HG03571 (cell line): ENCODE measurements around the gene HAPSTR1.
A peak's percentile ranks its signal among the peaks of the same experiment; 100 is the strongest.

Source experiments
- ATAC-seq: cut with Tn5 transposase; IDR thresholded peaks from one replicate; pipeline ENCODE4 v1.9.1; 2021; ENCODE audit not compliant: unreplicated experiment

HAPSTR1 gene

DNA sequence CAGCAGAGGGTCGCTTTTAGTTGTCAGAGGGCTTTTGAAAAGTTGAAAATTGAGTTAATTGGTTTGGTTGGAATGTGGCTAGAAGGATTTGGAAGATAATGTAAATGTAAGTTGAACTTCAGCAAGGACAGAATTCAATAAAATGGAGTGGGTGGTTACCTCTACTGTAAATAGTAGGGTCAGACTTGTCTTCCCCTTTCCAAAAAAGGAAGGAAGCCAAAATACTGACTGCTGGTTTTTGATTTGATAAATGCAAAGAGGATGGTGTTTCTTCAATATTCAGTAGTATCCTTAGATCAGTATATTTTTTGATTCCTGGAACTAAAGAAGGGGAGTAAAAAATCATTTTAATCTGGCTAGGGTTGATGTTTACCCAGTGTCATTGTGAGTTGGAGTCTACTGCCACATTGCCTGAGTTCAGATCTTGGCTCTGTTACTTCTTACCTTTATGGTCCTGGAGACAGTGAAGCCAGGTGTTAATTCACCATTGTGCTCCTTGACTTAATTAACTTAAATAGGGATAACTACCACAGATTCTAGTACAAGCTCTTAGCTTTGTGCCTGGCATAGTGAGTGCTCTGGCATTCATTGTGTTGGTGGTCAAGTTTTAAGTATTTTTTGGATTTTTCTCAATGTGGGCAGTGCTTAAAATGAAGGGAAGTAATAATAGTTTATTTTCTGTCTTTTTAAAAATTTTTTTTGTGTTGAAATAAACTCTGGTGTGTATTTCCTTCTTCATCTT lies 4.4 kb downstream of the HAPSTR1 start:
- ATAC-seq = no peak

DNA sequence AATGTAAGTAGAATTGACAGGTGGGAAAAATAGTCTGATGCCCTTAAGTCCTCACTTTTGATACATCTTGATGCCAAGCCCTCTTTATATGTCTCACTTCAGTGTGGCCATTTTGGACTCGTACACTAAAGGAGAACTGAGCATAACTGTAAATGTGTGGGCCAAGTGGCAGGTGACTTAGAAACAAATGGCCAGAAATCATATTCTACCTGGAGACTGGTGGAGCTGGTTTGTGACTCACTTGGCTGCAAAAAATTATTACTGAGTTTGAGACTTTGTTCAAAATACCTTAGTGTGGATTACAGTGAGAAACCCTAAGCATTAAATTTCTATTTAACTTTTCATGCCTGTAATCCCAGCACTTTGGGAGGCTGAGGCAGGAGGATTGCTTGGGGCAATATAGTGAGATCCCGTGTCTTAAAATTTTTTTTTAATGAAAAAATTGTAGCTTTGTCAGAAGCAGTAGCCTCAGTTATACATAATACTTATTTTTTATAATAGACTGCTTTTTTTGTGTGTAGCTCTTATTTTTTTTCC lies 5.0 kb downstream of the HAPSTR1 start:
- no peak for ATAC-seq

DNA sequence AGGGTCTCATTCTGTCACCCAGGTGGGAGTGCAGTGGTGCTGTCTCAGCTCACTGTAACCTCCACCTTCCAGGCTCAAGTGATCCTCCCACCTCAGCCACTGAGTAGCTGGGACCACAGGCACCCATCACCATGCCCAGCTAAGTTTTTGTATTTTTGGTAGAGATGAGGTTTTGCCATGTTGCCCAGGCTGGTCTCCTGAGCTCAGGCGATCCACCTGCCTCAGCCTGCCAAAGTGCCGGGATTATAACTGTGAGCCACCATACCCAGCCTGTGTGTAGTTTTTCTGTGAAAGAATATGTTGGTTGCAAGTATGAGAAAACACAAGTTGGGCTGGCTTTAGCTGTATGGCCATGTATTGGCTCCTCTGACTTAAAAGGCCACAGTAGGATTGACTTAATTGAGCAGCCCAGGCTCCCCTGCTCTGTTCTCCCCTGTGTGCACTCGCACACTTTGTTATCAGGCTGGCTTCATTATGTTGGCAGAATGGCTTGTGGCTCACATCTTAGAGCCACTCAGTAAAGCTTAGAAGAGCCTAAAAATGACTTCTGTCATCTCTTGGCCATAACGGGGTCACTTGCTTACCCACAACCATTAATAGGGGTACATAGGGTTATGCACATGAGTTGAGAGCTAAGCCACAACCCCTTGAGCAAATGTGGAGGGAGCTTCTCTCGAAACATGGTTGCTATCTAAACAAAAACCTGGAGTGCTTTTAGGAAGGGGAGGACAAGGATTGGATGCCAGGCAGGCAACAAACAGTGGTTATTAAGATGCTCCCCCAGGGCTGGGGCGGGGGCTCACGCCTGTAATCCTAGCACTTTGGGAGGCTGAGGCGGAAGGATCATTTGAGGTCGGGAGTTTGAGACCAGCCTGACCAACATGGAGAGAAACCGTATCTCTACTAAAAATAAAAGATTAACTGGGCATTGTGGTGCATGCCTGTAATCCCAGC lies 6.1 kb downstream of the HAPSTR1 start:
- no peak for ATAC-seq

DNA sequence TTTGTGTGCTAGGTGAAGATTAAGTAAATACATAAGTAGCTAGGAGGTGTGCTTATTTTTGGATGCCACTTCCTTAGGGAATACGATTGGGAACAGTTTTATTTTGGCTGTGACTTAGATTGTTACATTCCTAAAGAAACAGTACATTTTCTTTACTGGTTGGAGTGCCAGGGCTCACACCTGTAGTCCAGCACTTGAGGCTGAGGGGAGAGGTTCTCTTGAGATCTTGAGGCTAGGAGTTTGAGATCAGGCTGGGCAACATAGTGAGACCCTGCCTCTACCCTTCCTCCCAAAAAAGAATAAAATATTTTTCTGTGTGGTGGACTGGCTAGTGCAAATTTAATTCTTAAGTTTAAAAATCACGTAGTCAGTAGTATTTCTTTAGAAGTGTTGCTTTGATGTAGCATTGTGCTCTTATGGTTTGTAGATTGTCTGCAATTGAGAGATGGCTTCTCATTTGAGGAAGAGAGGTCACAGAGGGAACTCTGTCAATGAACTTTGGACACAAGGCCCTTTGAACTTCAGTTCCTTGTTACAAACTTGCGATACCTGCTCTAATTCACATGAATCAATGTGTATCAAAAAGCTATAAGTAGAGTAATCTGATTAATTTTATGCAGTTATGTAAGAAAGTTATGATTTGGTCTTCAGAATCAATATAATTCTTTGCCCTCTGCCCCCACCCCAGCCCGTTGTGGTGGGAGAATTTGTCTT lies 7.1 kb downstream of the HAPSTR1 start:
- ATAC-seq = no peak

DNA sequence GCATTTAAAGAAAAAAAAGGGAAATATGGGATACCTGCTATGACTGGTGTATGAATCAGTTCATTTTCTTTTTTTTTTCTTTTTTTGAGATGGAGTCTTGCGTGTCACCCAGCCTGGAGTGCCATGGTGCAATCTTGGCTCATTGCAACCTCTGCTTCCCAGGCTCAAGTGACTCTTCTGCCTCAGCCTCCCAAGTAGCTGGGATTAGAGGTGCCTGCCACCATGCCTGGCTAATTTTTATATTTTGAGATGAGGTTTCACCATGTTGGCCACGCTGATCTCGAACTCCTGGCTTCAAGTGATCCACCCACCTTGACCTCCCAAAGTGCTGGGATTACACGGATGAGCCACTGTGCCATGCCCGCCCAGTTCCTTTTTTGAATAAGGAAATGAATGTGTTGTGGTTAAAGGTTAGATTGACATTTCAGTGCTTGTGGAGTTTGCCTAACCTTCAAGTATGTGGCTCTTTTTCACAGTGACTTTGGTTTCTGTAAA lies 7.7 kb downstream of the HAPSTR1 start:
- ATAC-seq = peak; percentile 41

DNA sequence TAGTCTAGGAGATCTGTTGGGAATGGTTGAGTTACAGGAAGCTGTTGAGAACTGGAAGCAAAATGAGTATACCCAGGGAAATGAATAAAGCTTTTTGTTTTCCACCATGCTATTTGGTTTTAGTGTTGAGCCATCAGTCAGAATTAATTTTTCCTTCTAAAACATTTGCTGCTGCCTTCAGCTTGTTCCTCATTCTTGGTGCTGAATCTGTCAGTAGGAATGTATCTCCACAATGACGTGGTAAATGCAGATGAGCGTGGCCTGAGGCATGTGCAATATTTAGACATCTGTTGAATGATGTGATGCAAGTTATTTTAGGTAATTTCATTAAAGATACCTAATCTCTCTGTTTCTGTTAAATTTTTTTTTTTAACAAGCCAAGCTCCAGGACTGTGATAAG lies 10.9 kb downstream of the HAPSTR1 start:
- ATAC-seq = no peak

DNA sequence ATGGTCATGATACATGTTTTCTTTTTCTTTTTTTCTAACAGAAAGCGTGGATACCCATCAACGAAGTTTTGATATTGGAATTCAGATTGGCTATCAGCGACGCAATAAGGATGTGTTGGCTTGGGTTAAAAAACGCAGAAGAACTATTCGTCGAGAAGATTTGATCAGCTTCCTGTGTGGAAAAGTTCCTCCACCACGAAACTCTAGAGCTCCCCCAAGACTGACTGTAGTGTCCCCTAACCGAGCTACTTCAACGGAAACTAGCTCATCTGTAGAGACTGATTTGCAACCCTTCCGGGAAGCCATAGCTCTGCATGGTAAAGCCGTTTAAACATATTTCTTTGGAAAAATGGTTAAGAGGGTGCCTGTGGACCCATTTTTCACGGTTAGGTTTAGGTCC lies 11.5 kb downstream of the HAPSTR1 start:
- ATAC-seq = no peak

DNA sequence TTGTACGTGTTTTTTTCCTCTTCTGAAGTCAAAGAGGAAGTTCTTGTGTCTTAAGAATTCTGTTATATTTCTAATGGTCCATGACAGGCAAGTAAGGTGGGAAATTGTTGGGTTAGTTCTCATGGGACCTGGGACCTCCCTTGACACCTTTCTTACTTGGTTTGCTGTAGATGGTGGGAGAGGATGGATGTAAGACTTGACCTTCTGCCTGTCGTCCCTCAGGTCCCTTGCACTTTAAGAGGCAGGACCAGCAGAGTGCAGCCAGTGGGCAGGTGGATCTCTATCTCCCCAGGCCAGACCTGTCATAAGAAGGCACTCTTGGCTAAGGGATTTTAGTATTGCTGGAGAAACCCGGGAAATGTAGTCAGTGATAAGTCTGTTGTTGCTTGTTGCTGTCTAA lies 12.1 kb downstream of the HAPSTR1 start:
- no peak for ATAC-seq

DNA sequence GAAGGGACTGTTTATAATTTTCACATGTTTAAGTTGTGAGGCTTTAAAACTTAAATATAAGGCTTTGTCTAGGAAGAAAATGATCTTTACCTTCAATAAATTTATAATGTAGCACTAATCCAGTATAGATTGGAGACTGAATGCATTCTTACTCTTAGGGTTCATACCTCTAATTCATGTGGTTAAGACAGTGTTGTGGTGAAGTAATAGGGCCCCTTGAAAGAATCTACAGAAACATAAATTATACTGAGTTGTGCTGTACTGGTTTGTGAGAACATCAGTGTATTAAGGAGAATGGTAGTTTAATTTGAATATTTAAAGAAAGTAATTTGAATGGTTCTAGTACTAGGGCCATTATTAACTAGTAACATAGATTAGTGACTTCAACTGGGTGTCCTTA lies 13.7 kb downstream of the HAPSTR1 start:
- ATAC-seq = no peak

DNA sequence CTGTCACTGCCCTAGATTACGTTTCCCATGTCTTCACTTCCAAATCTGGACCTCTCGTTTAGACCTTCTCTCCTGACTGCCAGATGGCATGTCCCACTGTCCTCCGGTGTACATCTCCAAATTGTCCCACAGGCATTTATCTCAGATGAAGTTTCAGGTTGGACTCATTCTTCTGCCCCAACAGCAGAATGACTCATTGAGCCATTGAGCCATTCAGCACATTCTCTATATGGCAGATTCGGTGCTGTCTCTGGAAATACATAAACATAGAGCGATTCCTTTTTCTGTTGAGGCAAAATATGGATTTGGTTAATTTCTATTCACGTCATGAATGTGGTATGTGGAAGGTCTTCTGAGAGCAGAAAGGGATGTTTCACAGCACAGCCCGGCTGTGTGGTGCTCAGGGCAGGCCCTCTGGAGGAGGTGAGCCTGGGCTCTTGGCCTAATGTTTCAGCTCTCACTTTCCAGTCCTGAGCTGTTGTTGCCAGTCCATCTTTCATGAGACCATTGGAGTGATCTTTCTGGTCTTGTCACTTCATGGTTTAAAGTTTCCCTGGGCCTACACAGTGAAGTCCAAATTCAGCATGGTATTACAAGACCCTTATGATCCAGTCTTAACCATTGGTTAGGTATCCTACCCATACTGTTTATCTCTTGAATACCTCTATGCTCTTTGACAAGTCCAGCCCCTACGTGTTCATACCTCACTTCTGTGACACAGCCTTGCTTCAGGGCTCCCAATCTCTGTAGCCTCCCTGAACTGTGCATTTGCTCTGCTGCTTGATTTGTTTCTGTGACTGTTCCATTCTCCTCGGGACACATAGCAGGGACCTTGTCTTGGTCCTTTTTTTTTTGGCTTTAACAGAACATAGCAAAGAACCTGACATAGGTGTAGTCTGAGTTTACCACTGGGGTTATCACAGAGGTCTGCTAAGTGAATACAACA lies 15.9 kb downstream of the HAPSTR1 start:
- no peak for ATAC-seq

DNA sequence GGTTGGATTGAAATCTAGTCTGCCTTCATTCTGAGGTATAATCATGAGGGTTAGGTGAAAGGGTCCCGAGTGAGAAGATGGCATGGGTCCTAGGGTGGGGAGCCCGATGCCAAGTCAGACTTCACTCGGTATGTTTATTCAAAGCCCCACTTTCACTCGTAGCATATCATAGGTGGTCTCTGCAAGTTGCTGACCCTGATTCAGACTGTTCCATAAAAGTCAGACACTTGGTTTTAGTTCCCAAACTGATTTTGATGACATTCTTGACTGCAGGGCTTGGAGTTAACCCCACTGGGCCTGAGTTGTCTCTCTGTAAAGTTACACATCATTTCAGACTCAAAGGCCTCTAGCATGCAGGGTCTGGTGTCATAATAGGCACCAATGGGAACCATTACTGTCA lies 17.8 kb downstream of the HAPSTR1 start:
- ATAC-seq = no peak

DNA sequence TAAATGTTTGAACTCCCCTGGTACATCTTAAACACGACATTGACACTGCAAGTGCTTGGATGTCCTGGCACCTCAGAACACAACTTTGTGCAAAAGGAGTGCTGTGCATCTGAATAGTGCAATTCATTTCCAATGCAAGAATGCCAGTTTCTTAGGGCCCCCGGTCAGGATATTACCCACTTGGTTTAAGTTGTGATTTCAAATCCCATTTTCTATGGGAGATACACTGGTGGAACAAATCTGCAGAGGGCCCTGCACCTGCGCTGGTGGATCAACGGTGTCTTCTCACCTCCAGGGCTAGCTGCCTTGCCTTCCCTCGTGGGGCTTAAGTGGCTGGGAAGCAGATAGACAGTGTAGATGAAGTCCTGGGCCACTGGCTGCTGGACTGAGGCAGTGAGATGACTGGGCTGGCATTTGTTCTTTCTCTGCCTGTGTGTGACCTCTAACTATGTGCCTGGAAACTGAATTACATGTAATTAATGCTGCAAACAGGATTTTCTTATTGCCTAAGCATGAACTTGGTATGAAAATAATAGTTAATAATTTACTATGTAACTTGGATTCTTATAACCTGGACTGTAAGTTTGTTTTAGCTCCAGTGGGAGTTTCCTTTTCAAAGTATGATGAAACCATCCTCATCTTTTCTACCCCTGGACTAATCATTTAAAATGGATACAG lies 20.9 kb downstream of the HAPSTR1 start:
- no peak for ATAC-seq

DNA sequence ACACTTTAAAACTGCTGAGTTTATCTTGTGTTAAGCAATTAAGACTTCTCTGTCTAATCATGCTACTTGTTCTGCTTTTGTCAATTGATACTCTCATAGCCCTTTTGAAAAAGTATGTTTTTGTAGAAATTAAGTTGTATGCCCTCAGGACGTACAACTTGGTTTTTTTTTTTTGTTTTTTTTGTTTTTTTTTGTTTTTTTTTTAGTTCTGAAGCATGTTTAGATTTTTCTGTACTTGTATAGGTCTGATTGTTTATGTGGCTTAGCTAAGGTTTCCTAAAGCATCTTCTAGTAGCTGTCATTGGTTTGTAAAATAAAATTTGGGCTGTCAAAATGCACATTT lies 21.4 kb downstream of the HAPSTR1 start:
- ATAC-seq = no peak

DNA sequence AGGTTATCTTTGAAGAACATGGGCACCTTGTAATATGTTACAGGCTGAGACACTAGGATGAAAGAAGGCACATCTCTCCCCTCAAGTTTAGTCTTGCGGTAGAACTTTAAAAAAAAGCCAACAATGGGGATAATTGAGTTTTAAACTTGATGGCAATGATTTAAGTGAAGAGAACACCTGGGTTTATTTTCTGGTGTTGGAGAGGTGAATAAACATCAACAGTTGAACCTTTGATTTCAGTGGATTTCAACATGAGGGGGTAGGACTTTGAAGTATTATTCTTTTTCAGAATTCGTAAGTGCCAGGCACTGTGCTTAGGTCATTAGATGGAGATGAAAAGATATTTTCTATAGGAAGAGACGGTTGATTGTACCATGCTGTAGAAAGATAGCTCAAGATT lies 22.3 kb downstream of the HAPSTR1 start:
- ATAC-seq = no peak

DNA sequence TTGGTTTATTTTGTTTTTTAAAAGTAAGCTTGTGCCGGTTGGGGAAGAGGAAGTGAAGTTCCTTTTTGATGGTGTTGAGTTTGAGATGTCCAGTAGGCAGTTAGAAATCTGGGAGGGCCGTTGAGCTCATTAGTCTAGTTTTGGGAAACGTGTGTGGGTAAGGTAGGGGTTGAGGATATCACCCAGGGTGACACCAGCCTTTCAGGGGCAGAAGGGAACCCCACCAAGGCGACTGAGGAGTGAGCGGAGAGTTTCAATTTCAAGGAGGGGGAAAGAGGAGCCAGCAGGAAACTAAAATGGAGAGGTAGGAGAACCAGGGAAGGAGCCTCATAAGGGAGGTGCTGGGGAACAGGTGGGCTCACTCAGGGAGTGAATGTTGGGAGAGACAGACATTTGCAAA lies 22.7 kb downstream of the HAPSTR1 start:
- no peak for ATAC-seq

DNA sequence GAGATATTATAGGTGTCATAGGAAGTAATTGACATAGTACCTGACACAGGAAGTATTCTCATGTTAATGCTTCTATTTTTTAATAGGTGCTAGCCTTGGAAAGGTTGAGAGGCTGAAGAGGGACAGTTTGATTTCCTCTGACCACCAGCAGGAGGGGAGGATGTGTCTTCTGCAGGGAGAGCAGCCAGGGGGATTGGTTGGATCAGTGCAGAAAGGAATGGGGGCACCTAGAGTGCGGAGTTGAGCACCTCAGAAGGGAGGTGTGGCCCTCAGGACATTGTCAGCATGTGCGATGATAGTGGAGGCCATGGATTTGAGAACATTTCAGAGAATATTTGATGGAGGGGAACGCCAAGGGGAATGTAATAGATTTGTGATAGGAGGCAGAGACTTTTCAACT lies 23.4 kb downstream of the HAPSTR1 start:
- no peak for ATAC-seq

DNA sequence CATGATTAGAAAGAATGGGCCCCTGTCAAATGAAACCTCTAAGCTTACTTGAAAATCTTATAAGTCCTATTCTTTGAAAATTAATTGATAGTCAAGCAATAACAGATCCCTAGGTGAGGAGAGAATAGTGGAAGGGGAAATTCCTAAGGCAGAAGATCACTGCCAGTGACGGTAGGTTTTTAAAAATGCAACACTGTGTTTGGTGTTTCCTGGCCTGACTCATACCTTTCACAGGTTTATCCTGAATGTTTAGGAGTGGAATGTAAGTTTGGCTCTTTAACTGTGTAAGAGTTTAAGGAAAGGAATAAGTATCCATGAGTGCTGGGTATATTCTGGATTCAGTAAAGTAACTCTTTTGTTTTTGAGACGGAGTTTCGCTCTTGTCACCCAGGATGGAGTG lies 23.8 kb downstream of the HAPSTR1 start:
- no peak for ATAC-seq

DNA sequence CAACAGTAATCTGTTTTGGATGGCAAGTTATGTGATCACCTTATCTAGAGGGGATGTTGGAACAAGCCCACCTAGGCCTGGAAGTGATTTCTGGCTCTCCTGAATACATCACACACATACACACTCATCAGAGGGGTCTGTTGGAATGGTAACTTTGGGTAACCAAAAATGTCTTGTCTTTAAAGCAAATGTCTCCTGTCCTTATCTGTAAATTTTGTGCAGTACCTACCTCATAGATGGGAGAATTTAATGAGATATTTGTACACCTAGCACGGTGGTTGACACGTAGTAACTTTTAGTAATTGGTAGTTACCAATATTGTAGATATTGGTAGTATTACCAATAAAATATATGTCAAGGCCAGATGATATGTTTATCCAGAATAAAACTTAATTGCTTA lies 24.7 kb downstream of the HAPSTR1 start:
- ATAC-seq = no peak

DNA sequence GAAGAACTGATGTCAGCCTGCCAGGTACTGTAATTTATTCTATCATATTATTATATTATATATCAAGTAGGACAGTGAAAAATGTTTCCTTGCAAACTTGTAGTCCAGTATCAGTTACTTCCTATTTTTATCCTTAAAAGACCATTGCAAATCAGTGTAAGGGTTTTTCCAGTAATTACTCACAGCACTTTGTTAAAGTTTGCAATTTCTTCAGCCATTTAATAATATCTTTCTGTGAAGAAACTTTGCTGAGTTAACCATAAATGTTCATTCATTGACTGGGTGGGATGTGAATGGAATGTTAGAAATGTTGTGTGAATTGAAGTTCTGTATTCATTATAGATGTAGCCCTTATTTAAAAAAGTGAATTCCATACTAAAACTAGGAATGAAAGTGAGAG lies 26.7 kb downstream of the HAPSTR1 start:
- no peak for ATAC-seq

DNA sequence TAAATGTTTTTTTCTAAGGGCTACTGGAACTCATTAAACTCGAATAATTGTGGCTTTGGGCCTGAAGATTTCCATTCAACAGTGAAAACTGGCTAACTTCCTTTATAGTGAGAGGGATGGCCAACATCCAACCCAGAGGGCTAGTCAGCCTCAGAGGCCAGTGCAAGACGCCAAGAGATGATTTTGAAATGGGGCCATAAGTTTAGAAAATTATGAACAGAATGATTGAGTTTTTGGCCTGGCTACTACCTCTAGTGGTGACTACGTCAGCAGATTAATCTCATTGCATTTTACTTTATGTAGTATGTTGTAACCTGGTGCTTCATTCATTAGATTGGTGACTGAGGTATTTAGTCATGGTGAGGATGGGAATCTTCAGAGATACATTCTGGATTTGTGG lies 28.4 kb downstream of the HAPSTR1 start:
- no peak for ATAC-seq
